ENCODE data around the gene P2RX6. TPM values are rescaled to one million over a fixed set of nuclear protein-coding genes. Genes with fewer than 3 reads are reported as not detected.
"Not testable (repeated sequence)": the region's sequence is repeated elsewhere in the genome, so short reads cannot be mapped to it uniquely, and the experiment has no call there.

Gene P2RX6
- total RNA-seq, 1 experiment from 2014 or later = 9.2 TPM

DNA sequence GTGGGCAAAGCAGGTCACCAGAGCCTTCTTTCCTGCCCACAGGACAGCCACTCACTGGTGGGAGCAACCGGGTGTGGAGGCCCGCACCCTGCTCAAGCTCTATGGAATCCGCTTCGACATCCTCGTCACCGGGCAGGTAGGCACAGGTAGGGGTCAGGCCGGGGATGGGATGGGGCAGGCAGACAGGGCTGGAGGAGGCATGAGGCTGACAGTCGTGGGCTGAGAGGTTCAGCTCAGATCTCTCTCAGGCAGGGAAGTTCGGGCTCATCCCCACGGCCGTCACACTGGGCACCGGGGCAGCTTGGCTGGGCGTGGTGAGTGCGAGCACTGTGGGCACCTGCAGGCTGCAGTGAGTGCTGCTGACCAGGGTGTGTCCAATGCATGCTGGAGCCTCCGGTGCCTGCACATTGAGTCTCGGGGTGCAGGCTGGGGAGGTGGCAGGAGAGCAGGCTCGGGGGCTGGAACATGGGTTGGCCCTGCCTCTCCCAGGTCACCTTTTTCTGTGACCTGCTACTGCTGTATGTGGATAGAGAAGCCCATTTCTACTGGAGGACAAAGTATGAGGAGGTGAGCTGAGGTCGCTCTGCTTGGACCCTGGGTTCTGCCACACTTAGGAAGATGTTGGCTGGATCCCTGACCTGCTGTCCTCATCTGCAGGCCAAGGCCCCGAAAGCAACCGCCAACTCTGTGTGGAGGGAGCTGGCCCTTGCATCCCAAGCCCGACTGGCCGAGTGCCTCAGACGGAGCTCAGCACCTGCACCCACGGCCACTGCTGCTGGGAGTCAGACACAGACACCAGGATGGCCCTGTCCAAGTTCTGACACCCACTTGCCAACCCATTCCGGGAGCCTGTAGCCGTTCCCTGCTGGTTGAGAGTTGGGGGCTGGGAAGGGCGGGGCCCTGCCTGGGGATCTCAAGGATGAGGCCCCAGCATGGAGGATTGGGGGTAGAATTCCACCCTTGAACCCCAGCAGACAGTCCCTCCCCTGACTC lies 11.1 kb downstream of the P2RX6 start:
- DNase-seq (ENCODE audit: low read depth) = no peak
- in situ Hi-C loops (cut with HindIII; ENCODE audit: low pct_unique_long_range_greater_than_20kb, low sequenced_read_pairs) = no loop called here

DNA sequence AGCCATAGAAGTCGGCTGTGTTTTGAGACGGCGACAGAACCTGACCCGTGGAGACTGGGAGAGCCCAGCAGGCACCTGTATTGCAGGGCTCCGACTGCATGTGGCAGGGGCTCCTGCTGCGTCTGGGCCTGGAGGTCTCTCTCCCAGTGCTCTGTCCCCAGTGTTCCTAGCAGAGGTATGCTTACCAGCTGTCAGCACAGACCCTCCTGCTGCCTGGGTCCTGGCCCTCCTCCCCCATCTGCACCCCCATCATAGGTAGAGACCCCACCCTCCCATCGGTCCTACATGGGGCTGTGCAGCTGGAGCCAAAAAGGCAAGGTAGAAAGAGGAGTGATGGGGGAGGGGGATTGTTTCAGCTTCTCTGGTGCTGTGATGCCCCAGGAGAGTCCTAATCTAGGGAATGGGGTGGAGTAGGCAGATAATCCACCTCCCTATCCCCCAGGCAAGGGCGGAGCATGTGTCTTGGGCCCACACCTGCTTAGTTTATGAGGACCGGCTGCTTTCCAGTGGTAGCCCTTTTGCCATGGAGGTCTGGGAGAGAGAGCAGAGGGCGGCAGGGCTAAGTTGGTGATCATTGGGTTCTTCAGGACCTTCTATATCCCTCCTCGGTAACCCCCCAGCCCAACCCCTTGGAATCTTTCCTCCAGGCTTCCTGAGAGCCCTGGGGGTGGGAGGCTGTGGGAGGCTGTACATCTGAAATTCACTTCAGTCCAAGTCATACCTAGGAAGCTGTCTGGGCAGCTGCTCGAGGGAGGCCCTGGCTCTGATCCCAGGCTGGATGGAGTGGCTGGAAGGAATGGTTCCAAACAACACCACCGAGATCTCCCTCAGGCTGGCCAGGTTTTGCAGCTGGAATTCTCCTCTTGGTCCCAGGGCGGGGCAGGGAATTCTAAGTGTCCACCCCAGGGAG lies 12.1 kb downstream of the P2RX6 start:
- DNase-seq (ENCODE audit: low read depth) = no peak
- in situ Hi-C loops (cut with HindIII; ENCODE audit: low pct_unique_long_range_greater_than_20kb, low sequenced_read_pairs) = no loop called here

DNA sequence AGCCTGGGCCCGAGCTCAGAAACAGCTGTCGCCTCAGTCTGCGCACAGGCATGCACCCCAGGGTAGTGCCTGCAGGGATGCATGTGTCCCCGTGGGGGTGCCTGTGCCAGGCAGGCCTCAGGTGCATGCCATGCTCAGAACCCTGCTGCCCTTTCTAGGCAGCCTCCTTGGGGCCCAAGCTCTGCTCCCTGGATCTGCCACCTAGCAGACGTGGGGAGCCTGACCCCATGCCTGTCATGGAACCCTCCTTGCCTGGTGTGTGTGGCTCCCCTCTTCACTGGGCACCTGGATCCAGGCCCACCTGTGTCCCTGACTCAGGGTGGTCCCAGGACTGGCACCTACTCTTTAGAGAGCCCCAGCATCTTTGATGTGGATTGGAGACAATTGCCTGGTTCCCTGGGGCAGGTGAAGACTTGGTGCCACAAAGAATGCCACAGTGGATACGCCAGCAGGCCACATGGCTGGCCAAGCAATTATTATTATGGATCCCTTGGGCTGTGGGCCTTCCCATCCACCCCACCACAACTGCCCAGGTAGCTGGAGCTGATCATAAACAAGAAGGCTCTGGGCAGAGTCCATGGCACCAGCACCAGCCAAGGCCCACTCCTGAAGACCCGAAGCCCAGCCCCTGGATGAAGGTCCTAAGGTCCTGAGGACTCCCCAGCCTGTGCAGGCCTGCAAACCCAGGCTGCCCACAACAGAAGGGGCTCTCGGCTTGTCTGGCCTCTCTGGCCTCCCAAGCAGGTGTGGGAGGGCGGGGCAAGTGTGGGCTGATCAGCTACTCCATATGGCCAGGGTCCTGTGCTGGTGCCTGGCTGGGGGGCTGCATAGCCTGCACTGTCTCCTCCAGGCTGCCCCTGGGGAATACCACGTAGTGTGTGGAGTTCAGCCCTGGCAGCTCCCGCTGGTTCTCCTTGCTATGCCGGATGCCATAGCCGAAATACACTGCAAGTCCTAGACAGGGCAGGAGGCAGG lies 13.6 kb downstream of the P2RX6 start:
- DNase-seq (ENCODE audit: low read depth) = no peak
- in situ Hi-C loops (cut with HindIII; ENCODE audit: low pct_unique_long_range_greater_than_20kb, low sequenced_read_pairs) = no loop called here

DNA sequence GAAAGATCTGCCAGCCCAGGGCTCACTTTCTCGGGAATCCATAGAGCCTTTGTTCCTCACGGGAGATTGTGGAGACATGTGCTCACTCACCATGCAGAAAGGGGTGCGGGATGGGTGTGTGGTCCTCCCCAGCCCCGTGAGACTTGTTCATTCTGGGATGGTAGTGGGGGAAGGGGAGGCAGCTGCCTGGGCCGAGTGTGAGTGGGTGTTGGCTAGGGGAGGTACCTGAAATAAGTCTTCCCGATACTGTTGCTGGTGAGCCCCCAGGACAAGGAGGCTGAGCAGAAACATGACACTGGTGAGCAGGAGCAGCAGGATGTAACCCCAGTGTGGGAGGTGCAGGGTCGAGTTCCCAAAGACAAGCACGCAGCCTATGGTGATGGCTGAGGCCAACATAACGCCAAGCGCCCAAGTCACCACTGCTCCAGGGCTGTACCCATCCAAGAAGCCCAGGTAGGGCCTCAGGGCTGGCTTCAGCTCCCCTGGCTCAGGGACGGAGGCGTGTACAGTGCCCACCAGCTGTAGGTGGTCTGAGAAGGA lies 14.6 kb downstream of the P2RX6 start:
- no peak for DNase-seq (ENCODE audit: low read depth)
- in situ Hi-C loops (cut with HindIII; ENCODE audit: low pct_unique_long_range_greater_than_20kb, low sequenced_read_pairs) = no loop called here

DNA sequence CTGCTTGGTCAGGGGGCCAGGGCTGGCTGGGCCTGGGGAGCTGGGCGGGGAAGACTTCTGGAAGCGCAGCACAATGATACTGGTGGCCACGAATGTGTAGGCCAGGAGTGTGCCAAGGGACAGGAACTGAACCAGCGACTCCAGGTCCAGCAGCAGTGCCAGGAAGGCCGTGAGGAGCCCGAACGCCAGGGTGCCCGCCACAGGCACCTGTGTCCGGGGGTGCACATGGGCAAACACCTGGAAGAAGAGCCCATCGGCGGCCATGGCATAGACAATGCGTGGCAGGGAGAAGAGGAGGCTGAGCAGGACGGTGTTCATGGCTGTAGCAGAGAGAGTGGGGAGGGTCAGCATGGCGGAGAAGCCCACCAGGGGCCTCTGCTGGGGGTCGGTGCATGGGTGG lies 15.1 kb downstream of the P2RX6 start:
- DNase-seq (ENCODE audit: low read depth) = no peak
- in situ Hi-C loops (cut with HindIII; ENCODE audit: low pct_unique_long_range_greater_than_20kb, low sequenced_read_pairs) = no loop called here

DNA sequence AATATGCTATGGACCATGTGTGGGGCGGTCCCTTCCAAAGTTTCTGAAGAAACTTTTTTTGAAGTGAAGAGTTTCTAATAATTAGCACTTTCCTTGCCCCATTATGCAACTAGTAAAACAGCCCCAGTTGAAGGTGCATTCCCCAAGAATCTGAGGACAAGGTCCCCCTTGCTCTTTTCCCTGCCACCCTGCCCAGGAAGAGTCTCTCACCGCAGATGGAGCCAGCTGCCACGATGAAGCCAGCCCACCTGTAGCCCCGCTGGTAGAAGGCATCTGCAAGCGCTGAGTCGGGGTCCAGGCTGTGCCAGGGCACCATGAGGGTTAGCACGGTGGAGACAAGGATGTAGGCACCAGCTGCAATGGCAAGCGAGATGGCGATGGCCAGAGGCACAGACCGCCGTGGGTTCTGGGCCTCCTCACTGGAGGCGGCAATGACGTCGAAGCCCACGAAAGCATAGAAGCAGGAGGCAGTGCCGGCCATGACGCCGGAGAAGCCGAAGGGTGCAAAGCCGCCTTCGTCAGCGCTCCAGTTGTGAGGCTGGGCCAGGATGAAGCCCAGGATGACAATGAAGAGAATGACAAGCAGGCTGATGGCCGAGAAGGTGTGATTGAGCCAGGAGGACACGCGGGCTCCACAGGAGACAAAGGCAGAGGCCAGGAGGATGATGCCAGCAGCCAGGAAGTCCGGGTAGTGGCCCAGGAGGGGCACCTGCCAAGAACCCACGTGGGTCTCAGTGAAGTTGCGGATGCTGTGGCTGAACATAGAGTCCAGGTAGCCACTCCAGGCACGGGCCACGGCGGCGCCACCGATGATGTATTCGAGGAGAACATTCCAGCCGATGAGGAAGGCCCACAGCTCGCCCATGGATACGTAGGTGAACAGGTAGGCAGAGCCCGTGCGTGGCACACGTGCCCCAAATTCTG lies 15.9 kb downstream of the P2RX6 start:
- in situ Hi-C loops (cut with HindIII; ENCODE audit: low pct_unique_long_range_greater_than_20kb, low sequenced_read_pairs) = no loop called here
- no peak for DNase-seq (ENCODE audit: low read depth)

DNA sequence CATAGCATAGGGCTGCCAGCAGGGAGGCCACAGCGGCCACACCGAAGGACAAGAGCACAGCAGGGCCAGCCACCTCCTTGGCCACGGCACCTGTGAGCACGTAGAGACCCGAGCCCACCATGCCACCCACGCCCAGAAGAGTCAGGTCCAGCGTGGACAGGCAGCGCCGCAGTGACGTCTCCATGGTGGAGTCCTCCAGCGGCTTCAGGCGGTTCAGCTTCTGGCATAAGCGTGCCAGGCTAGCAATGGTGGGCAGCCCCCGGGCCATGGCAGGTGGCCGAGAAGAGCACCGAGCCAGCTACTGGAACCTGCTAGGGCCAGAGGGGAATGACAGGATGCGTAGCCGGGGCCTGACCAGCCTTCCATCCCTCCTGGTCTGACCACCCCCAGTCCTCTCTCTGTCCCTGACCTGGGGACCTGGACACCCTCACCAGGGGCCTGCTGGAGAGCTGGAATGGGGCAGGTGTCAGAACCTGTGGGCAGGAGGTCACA lies 16.6 kb downstream of the P2RX6 start:
- in situ Hi-C loops (cut with HindIII; ENCODE audit: low pct_unique_long_range_greater_than_20kb, low sequenced_read_pairs) = no loop called here
- DNase-seq (ENCODE audit: low read depth) = no peak

DNA sequence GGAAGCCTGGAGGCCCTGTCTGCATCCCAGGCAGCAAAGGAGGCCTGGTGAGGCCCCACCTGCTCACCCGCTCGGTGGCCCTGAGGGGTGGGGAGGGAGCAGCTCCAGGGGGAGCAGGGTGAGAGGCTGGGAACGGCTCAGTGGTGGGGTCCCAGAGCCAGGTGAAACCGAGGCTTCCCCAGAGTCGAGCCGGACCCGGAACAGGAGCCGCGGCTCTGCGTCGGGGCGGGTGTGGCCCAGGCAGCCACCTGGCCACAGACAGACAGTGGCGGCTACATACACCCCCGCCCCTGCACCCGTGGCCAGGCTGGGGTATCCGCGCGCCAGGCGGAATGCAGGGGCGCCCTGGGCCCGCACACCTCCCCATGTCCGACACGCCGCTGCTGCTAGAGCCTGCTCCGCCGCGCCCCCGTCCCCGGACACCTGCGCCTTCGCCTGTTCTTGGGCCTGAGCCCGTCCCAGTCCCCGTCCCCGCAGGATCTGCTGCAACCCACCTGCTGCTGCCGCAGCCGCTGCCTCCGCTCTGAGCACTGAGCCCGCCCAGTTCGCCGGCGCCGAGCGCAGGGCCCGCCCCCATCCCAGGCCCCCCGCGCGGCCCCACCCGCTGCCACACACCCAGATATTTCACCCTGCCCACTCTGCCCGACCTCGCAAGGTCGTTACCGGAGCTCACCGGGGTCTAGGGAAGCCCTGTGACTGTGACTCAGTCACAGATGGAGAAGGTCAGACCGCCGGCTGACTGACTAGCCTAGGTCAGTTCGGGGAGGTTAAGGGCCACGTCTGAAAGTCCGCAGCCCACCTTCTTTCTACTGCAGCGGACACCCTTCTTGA lies 17.3 kb downstream of the P2RX6 start, which contains the start of gene SLC7A4:
Gene SLC7A4 (minus strand): TSS at position 525 of the 831 bp plus-strand sequence. CDS start 749 bp downstream, outside the sequence.
- DNase-seq (ENCODE audit: low read depth) = no peak
- in situ Hi-C loops (cut with HindIII; ENCODE audit: low pct_unique_long_range_greater_than_20kb, low sequenced_read_pairs) = no loop called here

DNA sequence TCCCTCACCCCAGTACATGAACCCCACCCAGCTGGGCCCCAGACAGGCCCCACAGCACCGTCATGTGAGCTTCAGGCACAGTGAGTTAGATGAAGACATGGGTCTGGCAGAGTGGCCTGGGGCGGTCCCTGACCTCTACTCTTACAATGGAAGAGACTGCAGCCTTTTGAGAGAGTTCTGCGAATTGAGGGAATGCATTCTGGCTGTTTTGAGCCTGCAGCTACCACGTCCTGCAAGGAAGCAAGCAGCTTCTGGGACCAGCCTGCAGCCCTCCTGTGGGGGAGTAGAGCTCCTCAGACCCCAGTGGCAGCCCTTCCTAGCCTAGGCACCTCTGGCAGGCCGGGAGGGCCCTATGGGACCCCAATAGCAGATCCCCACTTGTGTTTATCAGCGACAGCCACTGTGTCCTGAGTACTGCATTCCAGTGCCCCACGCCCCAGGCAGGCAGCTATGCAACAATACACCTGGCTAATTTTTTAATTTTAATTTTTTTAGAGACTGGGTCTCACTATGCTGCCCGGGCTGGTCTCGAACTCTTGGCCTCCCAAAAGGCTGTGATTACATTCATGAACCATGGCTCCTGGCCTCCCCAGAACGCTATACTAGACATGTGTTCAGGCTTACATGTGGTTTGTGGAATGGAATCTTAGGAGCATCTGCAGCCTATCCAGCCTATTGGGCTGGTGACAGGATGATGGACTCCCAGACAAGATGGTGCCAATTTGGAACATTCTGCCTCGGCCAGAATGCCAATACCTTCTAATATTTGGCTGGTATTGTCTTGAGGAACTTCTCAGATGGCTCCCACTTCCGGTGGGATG lies 18.1 kb downstream of the P2RX6 start:
- in situ Hi-C loops (cut with HindIII; ENCODE audit: low pct_unique_long_range_greater_than_20kb, low sequenced_read_pairs) = no loop called here
- DNase-seq (ENCODE audit: low read depth) = no peak

DNA sequence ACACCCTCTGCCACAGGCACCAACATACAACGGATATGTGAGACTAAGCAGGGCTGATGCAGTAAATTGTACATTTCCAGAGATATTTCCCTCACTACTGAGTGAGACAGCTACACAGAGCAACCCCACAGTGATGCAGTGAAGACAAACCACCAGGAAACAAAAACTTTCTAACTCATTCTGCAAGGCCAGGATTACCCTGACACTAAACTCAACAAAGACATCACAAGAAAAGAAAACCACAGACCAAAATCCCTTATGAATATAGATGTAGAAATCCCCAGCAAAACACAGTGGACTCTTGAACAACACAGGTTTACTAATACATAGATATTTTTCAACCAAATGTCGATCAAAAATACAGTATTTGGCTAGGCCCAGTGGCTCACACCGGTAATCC lies 18.9 kb downstream of the P2RX6 start:
- in situ Hi-C loops (cut with HindIII; ENCODE audit: low pct_unique_long_range_greater_than_20kb, low sequenced_read_pairs) = no loop called here
- DNase-seq (ENCODE audit: low read depth) = no peak

DNA sequence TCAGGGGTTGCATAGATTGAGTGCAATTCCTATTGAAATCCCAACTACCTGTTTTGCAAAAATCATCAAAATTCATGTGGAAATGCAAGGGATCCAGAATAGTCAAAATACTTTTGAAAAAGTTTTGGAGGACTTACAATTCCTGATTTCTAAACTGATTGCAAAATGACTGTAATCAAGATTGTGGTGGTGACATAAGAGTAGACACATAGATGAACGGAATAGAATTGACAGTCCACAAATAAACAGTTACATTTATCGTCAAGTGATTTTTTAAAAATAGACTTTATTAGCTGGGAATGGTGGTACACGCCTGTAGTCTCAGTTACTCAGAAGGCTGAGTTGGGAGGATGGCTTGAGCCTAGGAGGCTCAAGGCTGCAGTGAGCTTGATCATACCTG lies 20.0 kb downstream of the P2RX6 start:
- no peak for DNase-seq (ENCODE audit: low read depth)
- in situ Hi-C loops (cut with HindIII; ENCODE audit: low pct_unique_long_range_greater_than_20kb, low sequenced_read_pairs) = no loop called here

DNA sequence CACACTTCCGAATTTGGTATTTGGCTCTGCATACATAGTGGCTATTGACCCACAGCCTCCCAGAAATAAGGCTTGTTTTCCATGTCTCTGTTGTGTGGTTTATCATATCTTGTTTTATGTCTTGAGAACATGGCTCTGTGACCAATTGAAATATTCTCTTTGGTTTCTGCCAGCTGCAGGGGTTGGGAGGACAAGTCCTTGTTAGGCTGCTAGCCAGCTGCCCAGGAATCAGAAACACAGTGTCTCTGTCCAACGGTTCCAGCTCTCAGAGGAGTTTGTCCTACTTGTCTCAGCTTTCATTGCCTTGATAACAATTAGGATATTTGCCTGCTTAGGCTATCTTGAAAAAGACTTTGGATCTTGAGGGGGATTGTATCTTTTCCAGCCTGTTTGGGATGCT lies 23.4 kb downstream of the P2RX6 start:
- DNase-seq (ENCODE audit: low read depth) = no peak
- in situ Hi-C loops (cut with HindIII; ENCODE audit: low pct_unique_long_range_greater_than_20kb, low sequenced_read_pairs) = no loop called here

DNA sequence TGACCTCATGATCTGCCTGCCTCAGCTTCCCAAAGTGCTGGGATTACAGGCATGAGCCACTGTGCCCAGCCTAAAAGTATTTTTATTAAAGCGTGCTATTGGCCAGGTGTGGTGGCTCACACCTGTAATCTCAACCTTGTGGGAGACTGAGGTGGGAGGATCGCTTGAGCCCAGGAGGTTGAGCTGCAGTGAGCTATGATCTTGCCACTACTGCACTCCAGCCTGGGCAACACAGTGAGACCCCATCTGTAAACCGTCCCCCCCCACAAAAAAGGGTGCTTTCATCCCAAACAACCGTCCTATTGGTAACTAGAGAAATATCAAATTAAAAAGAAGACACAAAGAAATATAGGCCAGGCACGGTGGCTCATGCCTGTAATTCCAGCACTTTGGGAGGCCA lies 24.2 kb downstream of the P2RX6 start:
- DNase-seq (ENCODE audit: low read depth); in situ Hi-C loops (cut with HindIII; ENCODE audit: low pct_unique_long_range_greater_than_20kb, low sequenced_read_pairs): not testable (repeated sequence)

DNA sequence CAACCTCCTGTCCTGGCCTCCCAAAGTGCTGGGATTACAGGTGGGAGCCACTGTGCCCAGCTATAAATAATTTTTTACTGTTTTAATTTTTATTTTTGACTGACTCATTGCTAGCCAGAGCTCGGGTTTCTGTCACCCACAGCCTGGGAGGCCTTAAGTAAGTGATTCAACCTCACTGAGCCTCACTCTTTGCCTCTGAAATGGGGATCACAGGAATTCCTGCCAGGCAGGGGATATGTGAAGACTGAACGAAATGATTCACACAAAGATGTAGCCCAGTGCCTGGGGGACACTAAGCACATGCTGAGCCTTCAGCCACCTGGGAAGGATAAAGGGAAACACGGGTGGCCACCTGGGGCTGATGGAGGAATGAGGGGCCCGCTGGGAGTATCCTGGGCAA lies 27.0 kb downstream of the P2RX6 start:
- in situ Hi-C loops (cut with HindIII; ENCODE audit: low pct_unique_long_range_greater_than_20kb, low sequenced_read_pairs) = no loop called here
- no peak for DNase-seq (ENCODE audit: low read depth)
